OCI-LY3 (cell line): ENCODE measurements around the gene FRAS1.

Experiments
- CTCF ChIP-seq: fragments of 200-600, 300-600 bp; sonication (generic); IDR thresholded peaks from 2 replicates; pipeline ENCODE4 v1.5.1; 2014; ENCODE audit warnings: antibody characterized with exemption, low read length, low read depth
- EZH2phosphoT487 ChIP-seq: fragments of 200-600 bp; shearing (Covaris generic); IDR thresholded peaks from 2 replicates; pipeline ENCODE4 v1.6.1; 2018; ENCODE audit warnings: antibody characterized with exemption, mixed run types, low read depth

DNA sequence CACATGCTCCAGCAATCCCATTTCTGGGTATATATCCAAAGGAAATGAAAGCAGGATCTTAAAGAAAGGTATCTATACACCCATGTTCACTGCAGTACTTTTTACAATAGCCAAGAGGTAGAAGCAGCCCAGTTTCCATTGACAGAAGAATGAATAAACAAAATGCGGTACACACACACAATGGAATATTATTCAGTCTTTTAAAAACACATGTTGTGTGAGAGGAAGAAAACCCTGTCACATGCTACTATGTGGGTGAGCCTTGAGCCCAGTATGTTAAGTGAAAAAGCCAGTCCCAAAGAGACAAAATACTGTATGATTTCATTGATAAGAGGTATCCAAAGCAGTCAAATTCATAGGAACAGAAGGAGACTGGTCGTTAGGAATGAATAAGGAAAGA lies 500.7 kb downstream of the FRAS1 start:
- no peak for TF ChIP-seq CTCF
- TF ChIP-seq EZH2phosphoT487: no peak
